Measurements from ENCODE around the gene ACSF3. TPM values are rescaled to one million over a fixed set of nuclear protein-coding genes. Genes with fewer than 3 reads are reported as not detected.
A peak's percentile ranks its signal among the peaks of the same experiment; 100 is the strongest.

The ACSF3 gene
- total and polyA plus RNA-seq, 4 donors: 15.3 to 27.3 (median 18.8) TPM

- Histone ChIP-seq H3K27ac (ENCODE audit: low read depth in 1 of 2, low read length in 2 of 2) (no peak overlapping the region), H3K27me3 (ENCODE audit: control insufficient read depth in 4 of 4, insufficient read depth in 4 of 4, low read length in 3 of 4) (peaks cover 0 to 3% (median 0%) of the 10 kb centered on the region in 4 donors), H3K4me3 (ENCODE audit: low read depth in 1 of 3, low read length in 3 of 3) (no peak overlapping the region), H3K9ac (ENCODE audit: low read depth in 1 of 2, low read length in 2 of 2) (no peak overlapping the region), H3K9me3 (ENCODE audit: control insufficient read depth in 4 of 4, low read length in 3 of 4) (no peaks in the 10 kb centered on the region), H3K4me1 (ENCODE audit: control insufficient read depth in 4 of 4, insufficient read depth in 4 of 4, low read length in 3 of 4) (peaks cover 3 to 14% (median 7%) of the 10 kb centered on the region in 4 donors), H3K36me3 (ENCODE audit: control insufficient read depth in 4 of 4, insufficient read depth in 3 of 4, low read depth in 1 of 4, low read length in 3 of 4) (no peaks in the 10 kb centered on the region)
- WGBS: 12% methylated on average over 18 of the region's 18 CpGs
- no peak for TF ChIP-seq SP1 (IDR thresholded peaks at IDR 0.05)
- TF ChIP-seq NR2F2 (IDR thresholded peaks at IDR 0.05): no peak
- no peak for TF ChIP-seq HNF4A (conservative IDR thresholded peaks at IDR 0.05)
- TF ChIP-seq CTCF (IDR thresholded peaks at IDR 0.05; ENCODE audit: low read depth, low read length, missing input control): peak; percentile 70
- peak in 1 of 2 donors; percentile 9 for TF ChIP-seq RXRA (IDR thresholded peaks at IDR 0.05)
- no peak for TF ChIP-seq FOXA1 (IDR thresholded peaks at IDR 0.05)
- no peak for TF ChIP-seq YY1 (IDR thresholded peaks at IDR 0.05)
- no peak for TF ChIP-seq EGR1 (IDR thresholded peaks at IDR 0.05; ENCODE audit: low read depth in 2 of 2)
- peak; percentile 92 to 96 for TF ChIP-seq RAD21 (IDR thresholded peaks at IDR 0.05)
- TF ChIP-seq ATF3 (IDR thresholded peaks at IDR 0.05): no peak
- no peak for TF ChIP-seq REST (IDR thresholded peaks at IDR 0.05)
- no peak for TF ChIP-seq TAF1 (conservative IDR thresholded peaks at IDR 0.05)
- no peak for TF ChIP-seq FOXA2 (IDR thresholded peaks at IDR 0.05)
- DNase-seq (ENCODE audit: low spot score): peak; percentile 94
These were observed 73.8 kb downstream of the ACSF3 start for GRCh38 chr16:89167425-89167941.

- no peaks in the 10 kb centered on the region for H3K9me3 ChIP-seq (ENCODE audit: control insufficient read depth in 4 of 4, low read length in 3 of 4)
- peaks cover 3 to 14% (median 7%) of the 10 kb centered on the region in 4 donors for H3K4me1 ChIP-seq (ENCODE audit: control insufficient read depth in 4 of 4, insufficient read depth in 4 of 4, low read length in 3 of 4)
- WGBS: 58% methylated on average over 23 of the region's 23 CpGs
- no peak for TF ChIP-seq GABPA (IDR thresholded peaks at IDR 0.05 in 1 of 2, conservative IDR thresholded peaks at IDR 0.05 in 1 of 2)
- no peak for DNase-seq (ENCODE audit: low spot score)
- no peak overlapping the region for H3K9ac ChIP-seq (ENCODE audit: low read depth in 1 of 2, low read length in 2 of 2)
- no peak overlapping the region for H3K27ac ChIP-seq (ENCODE audit: low read depth in 1 of 2, low read length in 2 of 2)
- peaks cover 0 to 3% (median 0%) of the 10 kb centered on the region in 4 donors for H3K27me3 ChIP-seq (ENCODE audit: control insufficient read depth in 4 of 4, insufficient read depth in 4 of 4, low read length in 3 of 4)
- no peak overlapping the region for H3K4me3 ChIP-seq (ENCODE audit: low read depth in 1 of 3, low read length in 3 of 3)
- H3K36me3 ChIP-seq (ENCODE audit: control insufficient read depth in 4 of 4, insufficient read depth in 3 of 4, low read depth in 1 of 4, low read length in 3 of 4): no peaks in the 10 kb centered on the region
These were observed 74.9 kb downstream of the ACSF3 start for GRCh38 chr16:89168381-89169189.
